GM21447 (cell line): ENCODE measurements around the gene HSD17B1.
"Not testable (repeated sequence)": the region's sequence is repeated elsewhere in the genome, so short reads cannot be mapped to it uniquely, and the experiment has no call there.

Experiments
- ATAC-seq: cut with Tn5 transposase; IDR thresholded peaks from one replicate; pipeline ENCODE4 v1.9.1; 2021; ENCODE audit not compliant: unreplicated experiment

Gene HSD17B1

GRCh38 chr17:42522798-42523278 lies 29.9 kb upstream of the HSD17B1 start:
- no peak for ATAC-seq

GRCh38 chr17:42525221-42525620 lies 27.5 kb upstream of the HSD17B1 start:
- no peak for ATAC-seq

- ATAC-seq, result no peak
These were observed 26.7 kb upstream of the HSD17B1 start for GRCh38 chr17:42526031-42526444.

GRCh38 chr17:42527932-42528331 lies 24.8 kb upstream of the HSD17B1 start:
- ATAC-seq, result no peak

- no peak for ATAC-seq
These were observed 23.7 kb upstream of the HSD17B1 start for GRCh38 chr17:42529061-42529460.

- no peak for ATAC-seq
These were observed 21.7 kb upstream of the HSD17B1 start for GRCh38 chr17:42530952-42531454.

GRCh38 chr17:42531455-42532354 lies 21.0 kb upstream of the HSD17B1 start:
- no peak for ATAC-seq

- ATAC-seq, result no peak
These were observed 17.3 kb upstream of the HSD17B1 start for GRCh38 chr17:42535155-42536047.

- peak; percentile 78 for ATAC-seq
These were observed 16.7 kb upstream of the HSD17B1 start, which contains the start of gene NAGLU for GRCh38 chr17:42536048-42536371. TSS of gene NAGLU (plus strand) at chr17:42536241. CDS start at chr17:42536273, 32 bp downstream.

GRCh38 chr17:42536372-42537155 lies 16.2 kb upstream of the HSD17B1 start:
- ATAC-seq, result peak; percentile 60

GRCh38 chr17:42537156-42537805 lies 15.4 kb upstream of the HSD17B1 start:
- no peak for ATAC-seq

GRCh38 chr17:42537826-42538451 lies 14.8 kb upstream of the HSD17B1 start:
- ATAC-seq, result no peak

GRCh38 chr17:42538482-42538881 lies 14.2 kb upstream of the HSD17B1 start:
- ATAC-seq, result no peak

GRCh38 chr17:42540558-42540957 lies 12.2 kb upstream of the HSD17B1 start:
- not testable (repeated sequence) for ATAC-seq

- no peak for ATAC-seq
These were observed 11.5 kb upstream of the HSD17B1 start for GRCh38 chr17:42541041-42541833.

- ATAC-seq, result no peak
These were observed 9.3 kb upstream of the HSD17B1 start for GRCh38 chr17:42543190-42544079.

GRCh38 chr17:42544874-42545283 lies 7.8 kb upstream of the HSD17B1 start:
- ATAC-seq, result no peak
